HG02759 (cell line): ENCODE data around the gene MBOAT2.

ENCODE experiments used
- ATAC-seq: cut with Tn5 transposase; IDR thresholded peaks from one replicate; pipeline ENCODE4 v1.9.1; 2021; ENCODE audit warnings: mild to moderate bottlenecking, moderate library complexity; ENCODE audit not compliant: unreplicated experiment

Gene MBOAT2

GRCh38 chr2:8835279-8835678 is 168.2 kb downstream of the MBOAT2 start:
- ATAC-seq, result no peak

- no peak for ATAC-seq
These were observed 169.6 kb downstream of the MBOAT2 start for GRCh38 chr2:8833853-8834252.

- no peak for ATAC-seq
These were observed 172.0 kb downstream of the MBOAT2 start for GRCh38 chr2:8831516-8831915.

- ATAC-seq, result no peak
These were observed 175.8 kb downstream of the MBOAT2 start for GRCh38 chr2:8827729-8828128.

- no peak for ATAC-seq
These were observed 181.3 kb downstream of the MBOAT2 start for GRCh38 chr2:8822218-8822617.

- no peak for ATAC-seq
These were observed 181.9 kb downstream of the MBOAT2 start for GRCh38 chr2:8821276-8822217.

- ATAC-seq, result no peak
These were observed 183.5 kb downstream of the MBOAT2 start for GRCh38 chr2:8819948-8820347.

GRCh38 chr2:8819194-8819593 is 184.3 kb downstream of the MBOAT2 start:
- ATAC-seq, result no peak

- ATAC-seq, result no peak
These were observed 186.3 kb downstream of the MBOAT2 start for GRCh38 chr2:8817221-8817620.

GRCh38 chr2:8806885-8807704 is 196.4 kb downstream of the MBOAT2 start:
- no peak for ATAC-seq

- ATAC-seq, result no peak
These were observed 197.9 kb downstream of the MBOAT2 start for GRCh38 chr2:8805278-8806210.

GRCh38 chr2:8803658-8804379 is 199.7 kb downstream of the MBOAT2 start:
- peak; percentile 100 for ATAC-seq

GRCh38 chr2:8802741-8803140 is 200.7 kb downstream of the MBOAT2 start:
- no peak for ATAC-seq
